ENCODE data around the gene IL1RL2.

IL1RL2 gene

DNA sequence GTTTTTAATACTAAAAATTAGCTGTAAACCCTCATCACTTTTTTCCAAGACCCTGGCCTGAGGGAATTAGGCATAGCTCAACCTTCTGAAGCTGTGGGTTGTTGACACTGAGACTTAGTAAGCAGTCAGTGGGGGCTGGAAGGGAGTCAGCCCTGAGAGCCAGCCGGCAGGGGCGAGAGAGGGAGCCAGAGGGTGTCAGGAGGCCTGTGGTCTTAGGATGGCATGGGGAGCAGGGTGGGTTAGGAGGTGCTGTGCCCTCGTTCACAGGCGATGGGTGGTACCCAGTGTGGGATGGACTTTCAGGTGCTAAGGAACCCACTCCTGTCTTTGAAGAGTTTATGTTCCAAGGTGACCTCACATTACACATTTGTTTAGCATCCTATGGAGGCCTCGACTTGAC lies 49.3 kb downstream of the IL1RL2 start:
- Histone ChIP-seq H2AFZ (ENCODE audit: low read length) (no peak overlapping the region), H3K4me3 (ENCODE audit: low read length) (no peak overlapping the region), H3K27me3 (replicated peaks; ENCODE audit: insufficient read depth, low read length) (no peaks in the 10 kb centered on the region), H3K79me2 (ENCODE audit: low read length) (no peaks in the 10 kb centered on the region), H4K20me1 (ENCODE audit: insufficient read depth, low read length) (no peaks in the 10 kb centered on the region), H3K9me2 (replicated peaks; ENCODE audit: insufficient read depth, low read length) (no peaks in the 10 kb centered on the region), H3K36me3 (replicated peaks; ENCODE audit: insufficient read depth, low read length) (no peaks in the 10 kb centered on the region), H3K4me1 (ENCODE audit: low read length) (peaks cover 6% of the 10 kb centered on the region), H3F3A (ENCODE audit: insufficient read depth, low read length) (no peaks in the 10 kb centered on the region), H3K9ac (ENCODE audit: low read length) (no peak overlapping the region), H3K27ac (ENCODE audit: low read length) (no peak overlapping the region), H3K4me2 (ENCODE audit: low read depth, low read length) (no peak overlapping the region), H3K9me3 (replicated peaks; ENCODE audit: insufficient read depth, low read length) (no peaks in the 10 kb centered on the region)
- DNase-seq = no peak
- TF ChIP-seq EZH2 (optimal IDR thresholded peaks at IDR 0.05; ENCODE audit: low read depth, low read length) (no peak), EZH2phosphoT487 (IDR thresholded peaks at IDR 0.05; ENCODE audit: low read length) (no peak)
- TF ChIP-seq, protein P1, sequence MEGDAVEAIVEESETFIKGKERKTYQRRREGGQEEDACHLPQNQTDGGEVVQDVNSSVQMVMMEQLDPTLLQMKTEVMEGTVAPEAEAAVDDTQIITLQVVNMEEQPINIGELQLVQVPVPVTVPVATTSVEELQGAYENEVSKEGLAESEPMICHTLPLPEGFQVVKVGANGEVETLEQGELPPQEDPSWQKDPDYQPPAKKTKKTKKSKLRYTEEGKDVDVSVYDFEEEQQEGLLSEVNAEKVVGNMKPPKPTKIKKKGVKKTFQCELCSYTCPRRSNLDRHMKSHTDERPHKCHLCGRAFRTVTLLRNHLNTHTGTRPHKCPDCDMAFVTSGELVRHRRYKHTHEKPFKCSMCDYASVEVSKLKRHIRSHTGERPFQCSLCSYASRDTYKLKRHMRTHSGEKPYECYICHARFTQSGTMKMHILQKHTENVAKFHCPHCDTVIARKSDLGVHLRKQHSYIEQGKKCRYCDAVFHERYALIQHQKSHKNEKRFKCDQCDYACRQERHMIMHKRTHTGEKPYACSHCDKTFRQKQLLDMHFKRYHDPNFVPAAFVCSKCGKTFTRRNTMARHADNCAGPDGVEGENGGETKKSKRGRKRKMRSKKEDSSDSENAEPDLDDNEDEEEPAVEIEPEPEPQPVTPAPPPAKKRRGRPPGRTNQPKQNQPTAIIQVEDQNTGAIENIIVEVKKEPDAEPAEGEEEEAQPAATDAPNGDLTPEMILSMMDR (IDR thresholded peaks at IDR 0.05; ENCODE audit: low read length) = no peak

DNA sequence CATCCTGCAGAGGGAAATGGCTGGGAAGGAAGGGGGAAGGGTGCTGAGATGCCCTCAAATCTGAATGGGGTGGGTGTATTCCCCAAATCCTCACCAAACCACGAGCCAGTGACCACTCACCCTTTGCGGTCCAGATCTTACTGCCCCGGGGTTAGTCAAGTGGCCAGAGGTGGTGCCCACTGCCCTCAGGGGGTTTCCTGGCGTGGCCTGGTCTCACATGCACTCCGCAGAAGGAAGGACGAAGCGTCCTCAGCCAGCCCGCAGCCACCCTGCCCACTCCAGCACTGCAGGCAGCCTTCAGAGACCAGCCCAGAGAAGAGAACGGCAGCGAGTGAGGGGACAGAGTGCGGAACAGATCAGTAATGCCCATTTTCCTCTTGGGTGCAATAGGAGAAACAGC lies 50.4 kb downstream of the IL1RL2 start:
- Histone ChIP-seq H3K36me3 (replicated peaks; ENCODE audit: insufficient read depth, low read length) (no peaks in the 10 kb centered on the region), H3K9ac (ENCODE audit: low read length) (no peak overlapping the region), H3K4me1 (ENCODE audit: low read length) (peaks cover 6% of the 10 kb centered on the region), H4K20me1 (ENCODE audit: insufficient read depth, low read length) (no peaks in the 10 kb centered on the region), H3K27me3 (replicated peaks; ENCODE audit: insufficient read depth, low read length) (no peaks in the 10 kb centered on the region), H3K79me2 (ENCODE audit: low read length) (no peaks in the 10 kb centered on the region), H3K27ac (ENCODE audit: low read length) (no peak overlapping the region), H3K4me2 (ENCODE audit: low read depth, low read length) (no peak overlapping the region), H2AFZ (ENCODE audit: low read length) (no peak overlapping the region), H3K9me3 (replicated peaks; ENCODE audit: insufficient read depth, low read length) (no peaks in the 10 kb centered on the region), H3K4me3 (ENCODE audit: low read length) (no peak overlapping the region), H3F3A (ENCODE audit: insufficient read depth, low read length) (no peaks in the 10 kb centered on the region), H3K9me2 (replicated peaks; ENCODE audit: insufficient read depth, low read length) (no peaks in the 10 kb centered on the region)
- DNase-seq = no peak
- TF ChIP-seq EZH2phosphoT487 (IDR thresholded peaks at IDR 0.05; ENCODE audit: low read length) (no peak), EZH2 (optimal IDR thresholded peaks at IDR 0.05; ENCODE audit: low read depth, low read length) (no peak)
- TF ChIP-seq, protein P1 (IDR thresholded peaks at IDR 0.05; ENCODE audit: low read length) = no peak

DNA sequence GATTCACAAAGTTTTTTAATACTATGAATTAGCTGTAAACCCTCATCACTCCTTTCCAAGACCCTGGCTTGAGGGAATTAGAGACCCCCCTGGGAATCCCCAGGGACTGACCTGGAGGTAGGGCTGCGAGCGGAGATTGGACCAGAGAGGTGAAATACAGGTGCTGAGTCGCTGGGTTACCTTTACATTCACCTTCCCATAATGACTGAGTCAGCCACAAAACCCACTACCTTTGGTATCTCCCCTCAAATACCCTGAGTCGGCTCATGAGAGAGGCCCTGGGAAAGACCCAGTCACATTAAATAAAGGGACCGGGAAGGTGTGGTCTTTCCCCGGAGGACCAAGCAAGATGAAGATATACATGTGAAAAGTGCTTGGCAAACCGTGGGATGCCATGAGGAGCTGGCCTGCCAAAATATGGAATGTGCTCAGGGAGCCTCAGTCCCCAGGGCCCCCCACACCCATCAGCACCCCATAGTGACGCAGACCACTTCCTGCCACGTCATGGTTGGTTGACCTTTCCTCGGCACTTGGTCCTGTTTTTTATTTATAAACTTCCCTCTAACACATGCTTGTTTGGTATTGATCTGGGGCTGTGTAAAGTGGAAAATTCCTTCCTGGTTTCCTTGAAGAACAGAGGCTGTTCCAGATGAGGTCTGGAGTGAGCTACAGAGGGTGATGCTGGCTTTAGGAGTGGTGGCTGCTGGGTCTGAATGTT lies 51.4 kb downstream of the IL1RL2 start:
- H3K27ac ChIP-seq (ENCODE audit: low read length) = no peak overlapping the region

More for the DNA sequence above, 51.4 kb downstream of the IL1RL2 start:
- no peaks in the 10 kb centered on the region for H3K9me2 ChIP-seq (replicated peaks; ENCODE audit: insufficient read depth, low read length)
- H3K36me3 ChIP-seq (replicated peaks; ENCODE audit: insufficient read depth, low read length) = no peaks in the 10 kb centered on the region
- no peaks in the 10 kb centered on the region for H4K20me1 ChIP-seq (ENCODE audit: insufficient read depth, low read length)
- DNase-seq = no peak
- H3K9me3 ChIP-seq (replicated peaks; ENCODE audit: insufficient read depth, low read length) = no peaks in the 10 kb centered on the region
- TF ChIP-seq EZH2phosphoT487 (IDR thresholded peaks at IDR 0.05; ENCODE audit: low read length) (no peak), EZH2 (optimal IDR thresholded peaks at IDR 0.05; ENCODE audit: low read depth, low read length) (no peak)
- TF ChIP-seq, protein P1 (IDR thresholded peaks at IDR 0.05; ENCODE audit: low read length) = no peak
- no peaks in the 10 kb centered on the region for H3K27me3 ChIP-seq (replicated peaks; ENCODE audit: insufficient read depth, low read length)
- H3K9ac ChIP-seq (ENCODE audit: low read length) = no peak overlapping the region
- H3K4me1 ChIP-seq (ENCODE audit: low read length) = peaks cover 6% of the 10 kb centered on the region
- H3K79me2 ChIP-seq (ENCODE audit: low read length) = no peaks in the 10 kb centered on the region
- H2AFZ ChIP-seq (ENCODE audit: low read length) = no peak overlapping the region
- H3F3A ChIP-seq (ENCODE audit: insufficient read depth, low read length) = no peaks in the 10 kb centered on the region
- H3K4me3 ChIP-seq (ENCODE audit: low read length) = no peak overlapping the region
- no peak overlapping the region for H3K4me2 ChIP-seq (ENCODE audit: low read depth, low read length)
